ENCODE results near the gene HTT.

DNA sequence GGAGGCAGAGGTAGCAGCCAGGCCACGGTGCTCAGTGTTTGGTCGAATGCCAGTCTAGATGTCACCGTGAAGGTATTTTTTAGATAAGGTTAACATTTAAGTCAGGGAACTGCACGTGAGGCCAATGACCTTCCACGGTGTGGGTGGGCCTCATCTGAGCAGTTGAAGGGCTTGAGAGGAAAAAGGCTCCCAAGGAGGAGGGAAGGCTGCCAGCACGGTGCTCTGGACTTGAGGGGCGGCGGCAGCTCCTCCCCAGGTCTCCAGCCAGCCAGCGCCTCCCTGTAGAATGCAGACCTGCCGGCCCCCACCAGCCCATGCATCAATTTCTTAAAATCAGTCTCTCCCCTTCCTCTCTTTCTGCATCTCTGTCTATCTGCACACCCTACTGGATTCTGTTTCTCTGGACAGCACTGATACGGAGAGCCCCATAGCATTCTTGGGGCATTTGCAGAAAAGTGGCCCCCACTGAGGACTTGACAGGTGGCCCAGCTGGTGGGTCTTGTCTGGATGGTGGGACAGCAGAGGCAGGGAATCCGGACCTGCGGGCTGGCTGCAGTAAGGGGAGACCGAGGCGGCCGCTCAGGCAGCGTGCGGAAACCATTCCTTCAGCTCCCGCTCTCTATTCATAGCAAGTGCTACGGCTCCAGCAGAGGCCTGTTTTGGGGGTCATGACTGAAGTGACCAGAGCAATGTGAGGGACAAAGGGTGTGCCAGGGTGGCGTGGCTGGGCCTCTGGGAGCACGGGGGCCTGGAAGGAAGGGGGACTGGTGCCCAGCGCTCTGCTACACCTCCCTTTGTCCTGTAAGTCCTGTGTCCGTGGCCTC lies 210.5 kb downstream of the HTT start:
- TF ChIP-seq NPAS2 (CRISPR knock-in tag; IDR thresholded peaks at IDR 0.05; ENCODE audit: borderline replicate concordance) (no peak), MAZ (IDR thresholded peaks at IDR 0.05; ENCODE audit: borderline replicate concordance, low read depth, low read length) (no peak), CTCF (IDR thresholded peaks at IDR 0.05) (no peak), RAD21 (conservative IDR thresholded peaks at IDR 0.05 in 1 of 2, IDR thresholded peaks at IDR 0.05 in 1 of 2) (no peak), MAX (IDR thresholded peaks at IDR 0.05) (no peak), EP300 (IDR thresholded peaks at IDR 0.05) (no peak), REST (IDR thresholded peaks at IDR 0.05) (no peak), POLR2A (IDR thresholded peaks at IDR 0.05; ENCODE audit: low read length) (no peak), RFX5 (IDR thresholded peaks at IDR 0.05) (no peak), FOSL2 (IDR thresholded peaks at IDR 0.05) (no peak), FOSL2 (CRISPR knock-in tag; IDR thresholded peaks at IDR 0.05) (no peak), JUN (IDR thresholded peaks at IDR 0.05) (no peak), CBX8 (IDR thresholded peaks at IDR 0.05) (no peak), TFCP2L1 (CRISPR knock-in tag; IDR thresholded peaks at IDR 0.05) (no peak), MAFK (IDR thresholded peaks at IDR 0.05; ENCODE audit: partially characterized antibody) (no peak)
